Heart right ventricle (tissue), 16 donors: Measurements from ENCODE around the gene SNRPD3. TPM values are rescaled to one million over a fixed set of nuclear protein-coding genes. Genes with fewer than 3 reads are reported as not detected.

Experiments
- ATAC-seq, 8 donors: fragments of 200-7000 bp; cut with Tn5 transposase; one replicate each; pipeline ENCODE4 v1.9.1; 2020; ENCODE audit warnings: mild to moderate bottlenecking in 8 of 8, moderate library complexity in 8 of 8, moderate number of reproducible peaks in 1 of 8
- DNase-seq, 2 donors: peaks; one replicate each; pipeline ENCODE4 v3.0.0-alpha.2; 2020
- H3K27ac ChIP-seq, 10 donors: fragments of 200-600 bp; sonication (generic) in 2 of 10; one replicate each; pipeline versions ENCODE4 v1.5.0 to v1.8.0; 2020 to 2022; ENCODE audit warnings: mild to moderate bottlenecking in 3 of 10
- H3K27me3 ChIP-seq, 7 donors: fragments of 200-600 bp; one replicate each; pipeline ENCODE4 v1.8.0; 2021 to 2022; ENCODE audit warnings: mild to moderate bottlenecking in 2 of 7
- H3K36me3 ChIP-seq, 9 donors: fragments of 200-600 bp; sonication (generic) in 1 of 9; one replicate each; pipeline versions ENCODE4 v1.5.0 to v1.8.0; 2020 to 2022; ENCODE audit warnings: mild to moderate bottlenecking in 2 of 9
- H3K4me1 ChIP-seq, 9 donors: fragments of 200-600 bp; sonication (generic) in 1 of 9; one replicate each; pipeline versions ENCODE4 v1.5.0 to v1.8.0; 2020 to 2022; ENCODE audit warnings: mild to moderate bottlenecking in 4 of 9
- H3K4me3 ChIP-seq, 10 donors: fragments of 200-600 bp; sonication (generic) in 2 of 10; one replicate each; pipeline versions ENCODE4 v1.5.0 to v1.8.0; 2020 to 2022; ENCODE audit warnings: mild to moderate bottlenecking in 7 of 10, moderate library complexity in 2 of 10
- H3K9me3 ChIP-seq, 11 donors: fragments of 200-600 bp in 10 of 11; sonication (generic) in 2 of 11; one replicate each; pipeline versions ENCODE4 v1.5.0 to v1.8.0; 2013 to 2022; ENCODE audit warnings: mild to moderate bottlenecking in 2 of 11, control low read depth in 1 of 11, moderate library complexity in 1 of 11
- CTCF ChIP-seq, 9 donors: fragments of 200-600 bp; sonication (generic) in 2 of 9; IDR thresholded peaks; one replicate each; pipeline versions ENCODE4 v1.5.0 to v1.8.0; 2021 to 2022; ENCODE audit warnings: antibody characterized with exemption in 9 of 9, mild to moderate bottlenecking in 5 of 9, moderate library complexity in 1 of 9
- WGBS, 2 donors: extraction: QIAGEN DNeasy Blood & Tissue Kit; methylation state at CpG; one replicate each; pipeline ENCODE4 v1.1.7; 2013; ENCODE audit warnings: inconsistent platforms in 1 of 2; 5-methylcytosine and 5-hydroxymethylcytosine counted together
- intact Hi-C, 10 donors: fragments of 100-400 bp; cut with DNase I; formaldehyde crosslinking; loops; one replicate each; pipeline versions ENCODE4 v1.11.1 to v1.14.2; 2022
- polyA plus RNA-seq, 2 donors: library from polyadenylated mRNA; stranded (reverse); fragments of 200-250 nt; gene quantifications; one replicate each; pipeline ENCODE4 v1.2.3, GENCODE V29; 2013
- total RNA-seq, 10 donors: library from RNA; stranded (reverse); fragmentation: NEBNext Ultra II Directional in 3 of 10; extraction: Animal tissue kit (Norgen Biotek cat#: 25700) in 3 of 10; gene quantifications; one replicate each; pipeline versions ENCODE4 v1.2.1 to v1.2.4, GENCODE V29; 2021 to 2023
- donor health status: Arrhythmogenic right ventricular cardiomyopathy.
- donor health status: ischemic (EF 13 %, LVEDD 7.1; RV severe dilation, severe dysfunction).
- donor health status: healthy with polysubstance abuse.
- donor health status: DM: no; HTN: yes; CAD: no.
- donor health status: DM: no; HTN: no; CAD: no.
- donor health status: ischemic (EF 25% LVEDD 6.9; RV normal size, moderate dysfunction).
- donor health status: ischemic (EF 25% LVEDD 5.7; RV mildly dilated, moderate dysfunction).
- donor health status: healthy.
- donor health status: DM: yes; HTN: yes; CAD: no.
- donor health status: Ischemic cardiomyopathy.
- donor health status: ischemic (EF 35%, LVEDD 5.7; RV mildly dilated, moderate dysfunction).
- donor health status: nonischemic (EF 11% LVEDD 7.7; RV severe dilation, severe dysfunction).
- donor health status: DM: yes; HTN: yes; CAD: no.
- donor health status: PGD.
- donor health status: ischemic (EF 29% LVEDD 5.4; RV normal size, mild dysfunction).
- donor health status: nonischemic (EF 23%, LVEDD 6.1; RV moderate dilation, normal function).

Gene SNRPD3
- total and polyA plus RNA-seq, 12 donors = 47.3 to 127 (median 74.0) TPM

- TF ChIP-seq CTCF (IDR thresholded peaks at IDR 0.05) = no peak
- DNase-seq (no peak), ATAC-seq (peak in 1 of 8 donors; percentile 2)
- WGBS, 2 donors = 74 to 85% methylated on average over 6 of the region's 6 CpGs
- Histone ChIP-seq H3K9me3 (no peaks in the 10 kb centered on the region), H3K27ac (peak overlapping the region in 5 of 10 donors; percentile 3 to 70 (median 47)), H3K4me1 (peaks cover 3 to 51% (median 38%) of the 10 kb centered on the region in 9 donors), H3K36me3 (peaks cover 6 to 91% (median 40%) of the 10 kb centered on the region in 9 donors), H3K4me3 (no peak overlapping the region), H3K27me3 (no peaks in the 10 kb centered on the region)
- intact Hi-C loops = no loop called here
These were observed 13.9 kb upstream of the SNRPD3 start for GRCh38 chr22:24541681-24542515.

GRCh38 chr22:24542641-24543040 lies 13.2 kb upstream of the SNRPD3 start:
- TF ChIP-seq CTCF (IDR thresholded peaks at IDR 0.05) = no peak
- WGBS, 2 donors = 61 to 66% methylated on average over 9 of the region's 9 CpGs
- peak; percentile 49 to 64 for DNase-seq
- Histone ChIP-seq H3K27me3 (no peaks in the 10 kb centered on the region), H3K27ac (peak overlapping the region in 5 of 10 donors; percentile 3 to 70 (median 47)), H3K4me3 (no peak overlapping the region), H3K9me3 (no peaks in the 10 kb centered on the region), H3K4me1 (peaks cover 3 to 55% (median 38%) of the 10 kb centered on the region in 9 donors), H3K36me3 (peaks cover 6 to 94% (median 48%) of the 10 kb centered on the region in 9 donors)
- intact Hi-C loops = no loop called here
- ATAC-seq = peak; percentile 39 to 87 (median 63)

- H3K27me3 ChIP-seq = no peaks in the 10 kb centered on the region
- H3K9me3 ChIP-seq = no peaks in the 10 kb centered on the region
- peaks cover 3 to 55% (median 38%) of the 10 kb centered on the region in 9 donors for H3K4me1 ChIP-seq
- peak overlapping the region in 5 of 10 donors; percentile 1 to 55 (median 44) for H3K27ac ChIP-seq
- ATAC-seq = peak in 5 of 8 donors; percentile 2 to 28 (median 8)
- H3K4me3 ChIP-seq = no peak overlapping the region
- DNase-seq = no peak
- intact Hi-C loops = no loop called here
- peaks cover 6 to 95% (median 53%) of the 10 kb centered on the region in 9 donors for H3K36me3 ChIP-seq
- TF ChIP-seq CTCF (IDR thresholded peaks at IDR 0.05) = no peak
- WGBS, 2 donors = 77 to 80% methylated on average over 7 of the region's 7 CpGs
These were observed 12.6 kb upstream of the SNRPD3 start for GRCh38 chr22:24543185-24543601.

- Histone ChIP-seq H3K27ac (peak overlapping the region in 3 of 10 donors; percentile 1 to 53 (median 39)), H3K36me3 (peaks cover 6 to 98% (median 56%) of the 10 kb centered on the region in 9 donors), H3K27me3 (no peaks in the 10 kb centered on the region), H3K4me1 (peaks cover 3 to 59% (median 38%) of the 10 kb centered on the region in 9 donors), H3K4me3 (no peak overlapping the region), H3K9me3 (no peaks in the 10 kb centered on the region)
- ATAC-seq (peak in 2 of 8 donors; percentile 1 to 21), DNase-seq (no peak)
- TF ChIP-seq CTCF (IDR thresholded peaks at IDR 0.05) = no peak
- intact Hi-C loops = no loop called here
- 81 to 83% methylated on average over 11 of the region's 11 CpGs for WGBS, 2 donors
These were observed 12.0 kb upstream of the SNRPD3 start for GRCh38 chr22:24543679-24544243.
